Stimulated activated CD4-positive, alpha-beta T cell treated with anti-CD3 and anti-CD28 coated beads, Interleukin-2, amount 100 ng/mL, for 48 hours (primary cell): ENCODE measurements around the gene MIB2.
"Not testable (repeated sequence)": the region's sequence is repeated elsewhere in the genome, so short reads cannot be mapped to it uniquely, and the experiment has no call there.

Experiments used
- DNase-seq, 2 donors: peaks; one replicate each; pipeline ENCODE4 v3.0.0-alpha.2; 2020

The MIB2 gene

GRCh38 chr1:1627829-1628753 is 12.8 kb downstream of the MIB2 start:
- DNase-seq: no peak

GRCh38 chr1:1628754-1629429 is 13.6 kb downstream of the MIB2 start:
- peak in 1 of 2 donors; percentile 37 for DNase-seq

- peak in 1 of 2 donors; percentile 51 for DNase-seq
Observed at GRCh38 chr1:1629430-1630190, 14.3 kb downstream of the MIB2 start.

GRCh38 chr1:1630191-1630964 is 15.1 kb downstream of the MIB2 start:
- DNase-seq: peak; percentile 76 to 86

- DNase-seq: no peak
Observed at GRCh38 chr1:1630965-1631781, 15.9 kb downstream of the MIB2 start.

- DNase-seq: no peak
Observed at GRCh38 chr1:1631782-1632420, 16.6 kb downstream of the MIB2 start, which contains the start of gene MMP23B. TSS of gene MMP23B (plus strand) at chr1:1632173. CDS start at chr1:1632219, 46 bp downstream.

- DNase-seq: not testable (repeated sequence)
Observed at GRCh38 chr1:1633409-1633808, 18.1 kb downstream of the MIB2 start.

GRCh38 chr1:1634613-1635012 is 19.3 kb downstream of the MIB2 start:
- not testable (repeated sequence) for DNase-seq

- not testable (repeated sequence) for DNase-seq
Observed at GRCh38 chr1:1636621-1637478, 21.6 kb downstream of the MIB2 start.

GRCh38 chr1:1637479-1637875 is 22.2 kb downstream of the MIB2 start:
- not testable (repeated sequence) for DNase-seq

- not testable (repeated sequence) for DNase-seq
Observed at GRCh38 chr1:1638528-1638927, 23.2 kb downstream of the MIB2 start.

GRCh38 chr1:1639368-1639767 is 24.1 kb downstream of the MIB2 start:
- not testable (repeated sequence) for DNase-seq

GRCh38 chr1:1640081-1640480 is 24.8 kb downstream of the MIB2 start:
- DNase-seq: not testable (repeated sequence)

- DNase-seq: not testable (repeated sequence)
Observed at GRCh38 chr1:1640711-1641461, 25.6 kb downstream of the MIB2 start.

- not testable (repeated sequence) for DNase-seq
Observed at GRCh38 chr1:1646326-1646725, 31.0 kb downstream of the MIB2 start.

GRCh38 chr1:1647567-1648241 is 32.4 kb downstream of the MIB2 start:
- not testable (repeated sequence) for DNase-seq

- DNase-seq: not testable (repeated sequence)
Observed at GRCh38 chr1:1648265-1648664, 33.0 kb downstream of the MIB2 start.
